ENCODE measurements around the gene TBC1D2B.

DNA sequence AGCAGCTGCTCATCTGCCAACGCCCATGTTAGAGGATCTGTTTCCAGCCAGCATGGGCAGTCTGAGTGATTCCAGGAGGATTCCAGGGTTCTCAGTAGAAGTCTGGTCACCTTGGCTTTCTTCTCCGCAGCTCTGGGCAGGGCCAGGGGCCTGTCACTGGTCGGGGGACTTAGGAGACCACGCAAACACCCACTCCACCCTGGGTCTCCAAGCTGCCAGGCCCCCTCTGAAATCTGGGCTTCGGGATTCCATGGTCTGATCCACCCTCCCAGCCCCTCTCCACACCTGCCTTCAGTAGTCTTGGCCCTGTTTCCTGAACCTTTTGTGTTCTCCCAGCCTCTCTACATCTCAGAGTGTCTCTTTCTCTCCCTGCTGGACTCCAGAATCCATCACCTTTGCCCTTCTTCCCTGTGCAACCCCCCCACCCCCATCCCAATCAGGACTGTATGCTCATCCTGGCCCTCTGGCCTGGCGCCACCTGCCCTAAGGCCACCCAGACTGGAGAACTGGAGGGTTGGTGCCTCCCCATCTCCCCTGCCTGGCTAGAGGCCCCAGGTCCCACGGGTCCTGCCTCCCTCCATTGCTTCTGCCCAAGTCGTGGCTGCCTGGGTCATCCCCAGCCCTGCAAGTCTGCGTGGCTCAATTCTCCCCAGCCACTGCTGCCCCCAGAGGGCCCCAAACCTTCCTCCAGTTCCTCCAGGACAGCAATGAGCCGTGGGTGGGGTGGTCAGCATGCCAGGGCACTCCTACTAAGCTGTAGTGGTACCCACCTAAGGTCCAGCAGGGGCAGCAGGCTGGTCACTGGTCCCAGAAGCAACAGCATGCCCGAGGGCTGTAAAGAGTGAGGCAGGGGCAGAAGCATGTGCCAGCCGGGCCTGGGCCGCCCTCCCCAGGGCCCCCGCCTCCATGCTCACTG, 102.8 kb downstream of the TBC1D2B start:
- TF ChIP-seq, protein P1, sequence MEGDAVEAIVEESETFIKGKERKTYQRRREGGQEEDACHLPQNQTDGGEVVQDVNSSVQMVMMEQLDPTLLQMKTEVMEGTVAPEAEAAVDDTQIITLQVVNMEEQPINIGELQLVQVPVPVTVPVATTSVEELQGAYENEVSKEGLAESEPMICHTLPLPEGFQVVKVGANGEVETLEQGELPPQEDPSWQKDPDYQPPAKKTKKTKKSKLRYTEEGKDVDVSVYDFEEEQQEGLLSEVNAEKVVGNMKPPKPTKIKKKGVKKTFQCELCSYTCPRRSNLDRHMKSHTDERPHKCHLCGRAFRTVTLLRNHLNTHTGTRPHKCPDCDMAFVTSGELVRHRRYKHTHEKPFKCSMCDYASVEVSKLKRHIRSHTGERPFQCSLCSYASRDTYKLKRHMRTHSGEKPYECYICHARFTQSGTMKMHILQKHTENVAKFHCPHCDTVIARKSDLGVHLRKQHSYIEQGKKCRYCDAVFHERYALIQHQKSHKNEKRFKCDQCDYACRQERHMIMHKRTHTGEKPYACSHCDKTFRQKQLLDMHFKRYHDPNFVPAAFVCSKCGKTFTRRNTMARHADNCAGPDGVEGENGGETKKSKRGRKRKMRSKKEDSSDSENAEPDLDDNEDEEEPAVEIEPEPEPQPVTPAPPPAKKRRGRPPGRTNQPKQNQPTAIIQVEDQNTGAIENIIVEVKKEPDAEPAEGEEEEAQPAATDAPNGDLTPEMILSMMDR (IDR thresholded peaks at IDR 0.05) = no peak
- no peak for TF ChIP-seq POLR2A (IDR thresholded peaks at IDR 0.05)

All from heart left ventricle (tissue), 13 donors.